ENCODE data around the gene PIK3CA.

DNA sequence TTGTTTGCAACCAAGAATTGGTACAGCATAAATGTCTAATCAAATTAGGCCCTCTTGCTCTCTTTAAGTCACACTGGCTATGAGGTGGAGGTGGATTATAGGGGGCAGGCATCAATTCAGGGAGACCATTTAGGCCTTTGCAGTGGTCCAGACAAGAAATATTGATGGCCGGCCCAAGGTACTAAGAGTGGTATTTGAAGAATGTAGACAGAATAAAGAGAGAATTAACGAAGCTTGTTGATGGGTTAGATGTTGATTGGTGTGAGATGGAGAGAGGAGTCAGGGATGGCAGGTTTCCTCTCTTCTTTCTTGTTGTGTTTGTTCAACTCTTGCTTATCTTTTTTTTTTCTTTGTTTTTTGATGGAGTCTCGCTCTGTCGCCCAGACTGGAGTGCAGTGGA is 48.5 kb downstream of the PIK3CA start:
- TF ChIP-seq, protein P1, sequence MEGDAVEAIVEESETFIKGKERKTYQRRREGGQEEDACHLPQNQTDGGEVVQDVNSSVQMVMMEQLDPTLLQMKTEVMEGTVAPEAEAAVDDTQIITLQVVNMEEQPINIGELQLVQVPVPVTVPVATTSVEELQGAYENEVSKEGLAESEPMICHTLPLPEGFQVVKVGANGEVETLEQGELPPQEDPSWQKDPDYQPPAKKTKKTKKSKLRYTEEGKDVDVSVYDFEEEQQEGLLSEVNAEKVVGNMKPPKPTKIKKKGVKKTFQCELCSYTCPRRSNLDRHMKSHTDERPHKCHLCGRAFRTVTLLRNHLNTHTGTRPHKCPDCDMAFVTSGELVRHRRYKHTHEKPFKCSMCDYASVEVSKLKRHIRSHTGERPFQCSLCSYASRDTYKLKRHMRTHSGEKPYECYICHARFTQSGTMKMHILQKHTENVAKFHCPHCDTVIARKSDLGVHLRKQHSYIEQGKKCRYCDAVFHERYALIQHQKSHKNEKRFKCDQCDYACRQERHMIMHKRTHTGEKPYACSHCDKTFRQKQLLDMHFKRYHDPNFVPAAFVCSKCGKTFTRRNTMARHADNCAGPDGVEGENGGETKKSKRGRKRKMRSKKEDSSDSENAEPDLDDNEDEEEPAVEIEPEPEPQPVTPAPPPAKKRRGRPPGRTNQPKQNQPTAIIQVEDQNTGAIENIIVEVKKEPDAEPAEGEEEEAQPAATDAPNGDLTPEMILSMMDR (IDR thresholded peaks at IDR 0.05), result no peak
- no peak for TF ChIP-seq POLR2A (IDR thresholded peaks at IDR 0.05)
